Measurements from ENCODE around the gene KRT76.

Gene KRT76

DNA sequence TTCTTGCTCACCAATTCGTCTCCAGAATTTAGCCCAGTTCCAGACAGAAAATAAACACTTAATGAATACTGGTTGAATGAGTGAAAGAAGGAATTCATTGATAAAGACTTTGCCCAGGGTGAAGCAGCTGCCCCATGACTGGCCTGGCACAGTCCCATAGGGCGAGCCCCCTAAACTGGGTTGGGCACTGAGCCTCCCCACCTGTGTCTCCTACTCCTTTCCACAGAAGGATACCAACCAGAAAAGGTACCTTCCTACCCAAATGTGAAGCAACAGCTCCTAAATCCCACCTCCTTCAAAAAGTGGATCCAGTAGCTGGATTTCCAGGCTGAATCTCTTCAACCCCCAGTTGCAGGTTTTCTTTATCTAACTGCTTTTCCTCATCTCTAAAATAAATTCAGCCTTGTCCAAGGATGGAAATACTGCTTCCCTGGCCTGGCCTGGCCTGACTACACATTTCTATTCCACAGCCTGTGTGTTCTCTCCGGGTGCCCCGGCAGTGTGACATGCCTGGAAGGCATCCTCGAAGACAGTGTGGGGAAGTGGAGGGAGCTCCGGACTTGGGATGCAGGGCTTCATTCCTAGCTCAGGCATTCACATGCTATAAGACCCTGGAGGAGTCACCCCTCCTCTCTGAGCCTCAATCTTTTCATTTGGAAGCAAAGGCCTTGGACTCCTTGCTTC lies 11.2 kb upstream of the KRT76 start:
- TF ChIP-seq CTCF (IDR thresholded peaks at IDR 0.05; ENCODE audit: control insufficient read depth, extremely low read depth, insufficient read depth), result no peak
- DNase-seq (ENCODE audit: low read depth), result no peak
- no peak overlapping the region for H3K4me3 ChIP-seq (ENCODE audit: low read depth, low read length)

- DNase-seq (ENCODE audit: low read depth), result no peak
- TF ChIP-seq CTCF (IDR thresholded peaks at IDR 0.05; ENCODE audit: control insufficient read depth, extremely low read depth, insufficient read depth), result no peak
Measured at GRCh38 chr12:52787324-52788191, 10.4 kb upstream of the KRT76 start.

DNA sequence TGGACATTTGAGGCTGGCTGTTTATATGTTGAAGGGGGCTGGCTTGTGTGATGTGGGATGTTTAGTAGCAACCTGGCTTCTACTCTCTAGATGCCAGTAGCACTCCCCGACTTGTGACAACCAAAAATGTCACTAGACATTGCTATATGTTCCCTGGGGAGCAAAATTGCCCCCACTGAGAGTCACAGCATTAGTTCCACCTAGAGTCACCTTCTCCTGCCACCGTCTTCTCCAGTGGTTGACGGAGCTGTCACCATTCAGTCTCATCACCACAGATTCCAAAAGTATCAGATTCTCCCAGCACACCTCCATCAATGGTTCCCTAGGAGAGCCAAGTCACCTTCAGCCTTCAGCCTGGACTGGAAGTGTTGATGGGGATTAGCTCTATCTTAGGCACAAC lies 7.8 kb upstream of the KRT76 start:
- H3K4me3 ChIP-seq (ENCODE audit: low read depth, low read length), result no peak overlapping the region
- DNase-seq (ENCODE audit: low read depth), result no peak
- no peak for TF ChIP-seq CTCF (IDR thresholded peaks at IDR 0.05; ENCODE audit: control insufficient read depth, extremely low read depth, insufficient read depth)

More at GRCh38 chr12:52787324-52788191, 10.4 kb upstream of the KRT76 start:
- H3K4me3 ChIP-seq (ENCODE audit: low read depth, low read length), result no peak overlapping the region

DNA sequence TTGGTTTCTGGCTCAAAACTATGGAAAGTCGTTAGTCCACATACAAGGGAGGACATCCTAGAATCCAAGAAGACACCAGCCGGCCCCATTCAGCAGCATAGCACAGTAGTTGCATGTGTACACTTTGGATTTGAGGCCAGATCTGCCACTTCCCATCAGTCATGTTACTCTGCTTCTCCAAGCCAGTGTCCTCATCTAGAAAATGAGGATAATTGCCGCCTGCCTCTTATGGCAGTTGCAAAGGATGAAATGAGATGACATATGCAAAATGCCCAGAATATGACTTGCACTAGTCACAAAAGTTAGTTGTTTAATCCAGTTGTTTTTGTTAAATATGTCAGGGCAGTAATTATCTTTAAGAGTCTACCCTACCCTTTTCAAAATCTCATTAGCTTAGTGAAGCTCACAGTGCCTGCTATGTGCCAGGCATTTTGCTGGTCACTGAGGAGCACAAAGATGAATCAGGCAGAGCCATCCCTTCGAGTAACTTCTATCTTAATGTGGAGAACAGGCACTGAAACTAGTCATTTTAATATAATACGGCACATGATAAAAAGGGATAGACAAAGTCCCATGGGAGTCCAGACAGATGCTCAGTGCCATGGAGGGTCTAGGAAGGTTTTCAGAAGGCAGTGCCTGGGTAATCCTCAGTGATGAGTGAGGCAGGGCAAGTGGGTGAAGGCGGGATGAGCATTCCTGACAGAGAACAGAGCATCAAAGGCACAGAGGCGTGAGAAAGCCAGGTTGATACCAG lies 6.6 kb upstream of the KRT76 start:
- DNase-seq (ENCODE audit: low read depth), result no peak
- H3K4me3 ChIP-seq (ENCODE audit: low read depth, low read length), result no peak overlapping the region
- TF ChIP-seq CTCF (IDR thresholded peaks at IDR 0.05; ENCODE audit: control insufficient read depth, extremely low read depth, insufficient read depth), result no peak

DNA sequence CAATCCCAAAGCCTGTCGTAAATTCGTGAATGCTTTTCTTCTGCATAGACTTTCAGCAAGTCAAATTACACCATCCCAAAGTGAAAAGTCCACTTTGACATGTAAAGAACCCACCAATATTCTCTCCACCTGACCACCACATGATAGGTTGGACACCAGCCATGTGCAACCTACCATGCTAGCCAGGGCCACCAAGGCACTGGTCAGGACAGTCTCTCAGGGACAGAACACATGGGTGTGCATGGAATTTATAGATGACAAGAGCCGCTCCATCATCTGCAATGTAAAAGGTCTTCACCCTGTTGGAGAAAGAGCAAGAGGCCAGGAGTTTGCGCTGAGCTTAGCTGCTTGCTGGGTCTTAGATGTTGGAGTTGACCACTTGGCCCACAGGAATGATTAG lies 5.4 kb upstream of the KRT76 start:
- H3K4me3 ChIP-seq (ENCODE audit: low read depth, low read length), result no peak overlapping the region
- DNase-seq (ENCODE audit: low read depth), result no peak
- no peak for TF ChIP-seq CTCF (IDR thresholded peaks at IDR 0.05; ENCODE audit: control insufficient read depth, extremely low read depth, insufficient read depth)

DNA sequence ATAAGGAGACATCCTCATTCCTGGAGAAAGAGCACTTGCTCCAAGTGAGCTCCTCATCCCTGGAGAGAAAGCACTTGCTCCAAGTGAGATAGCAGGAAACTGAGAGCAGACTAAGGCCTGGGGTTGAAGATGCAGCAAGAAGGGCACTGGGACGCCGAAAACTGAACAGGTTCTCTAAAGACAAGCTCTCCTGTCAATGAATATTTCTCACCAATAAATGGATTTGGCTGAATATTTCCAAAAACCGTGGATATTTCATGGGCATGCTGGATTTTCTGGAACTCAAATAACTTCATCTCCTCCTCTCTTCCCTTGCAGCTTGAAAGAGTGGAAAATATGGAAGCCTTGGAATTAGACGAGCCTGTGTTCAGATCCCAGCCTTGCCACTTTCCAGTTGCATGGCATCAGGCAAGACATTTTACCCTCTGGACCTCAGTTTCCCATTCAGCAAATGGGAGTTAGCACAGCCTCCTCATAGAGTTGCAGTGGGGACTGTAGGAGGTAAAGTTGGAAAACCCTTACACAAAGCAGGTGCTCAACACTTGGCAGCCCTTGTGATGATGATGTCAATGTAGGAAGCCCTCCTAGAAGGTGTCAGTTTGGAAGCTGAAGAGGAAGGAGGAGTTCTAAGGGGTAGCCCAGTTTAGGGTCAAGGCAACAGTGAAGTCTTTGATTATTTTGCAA lies 4.4 kb upstream of the KRT76 start:
- DNase-seq (ENCODE audit: low read depth), result no peak
- TF ChIP-seq CTCF (IDR thresholded peaks at IDR 0.05; ENCODE audit: control insufficient read depth, extremely low read depth, insufficient read depth), result no peak
- no peak overlapping the region for H3K4me3 ChIP-seq (ENCODE audit: low read depth, low read length)
